ENCODE measurements around the gene CUBN.
A peak's percentile ranks its signal among the peaks of the same experiment; 100 is the strongest.

The CUBN gene

GRCh38 chr10:16965740-16966447, 163.7 kb downstream of the CUBN start:
- CTCF ChIA-PET: interaction anchor here (0.5 to 1.2 kb wide), 5 partner anchors 13 to 786 kb away, joined by 3 to 4 read pairs (median 3); partner anchors contain the start of gene TMEM236
- H3K36me3 ChIP-seq (ENCODE audit: control insufficient read depth in 2 of 2, insufficient read depth in 1 of 2, low read length in 2 of 2): no peaks in the 10 kb centered on the region
- no peaks in the 10 kb centered on the region for H3K9me3 ChIP-seq (ENCODE audit: control insufficient read depth, insufficient read depth, low read depth, low read length)
- no peaks in the 10 kb centered on the region for H3K4me1 ChIP-seq (ENCODE audit: control insufficient read depth, insufficient read depth, low read length)
- H3K4me3 ChIP-seq (ENCODE audit: low read depth, low read length): no peak overlapping the region
- POLR2A ChIA-PET: interaction anchor here (0.7 to 0.8 kb wide), 2 partner anchors 22 to 264 kb away, joined by 3 read pairs; no protein-coding TSS in a partner anchor
- H3K27ac ChIP-seq (ENCODE audit: extremely low read depth, low read depth, low read length): no peak overlapping the region
- TF ChIP-seq BCL6B (tag by site-specific recombination; IDR thresholded peaks at IDR 0.05): no peak
- no peak for TF ChIP-seq ZEB2 (tag by site-specific recombination; IDR thresholded peaks at IDR 0.05)
- TF ChIP-seq ZSCAN16 (tag by site-specific recombination; IDR thresholded peaks at IDR 0.05): no peak
- TF ChIP-seq PRDM1 (tag by site-specific recombination; IDR thresholded peaks at IDR 0.05): no peak
- no peak for TF ChIP-seq GLIS2 (tag by site-specific recombination; IDR thresholded peaks at IDR 0.05)
- TF ChIP-seq ZNF488 (tag by site-specific recombination; IDR thresholded peaks at IDR 0.05): no peak
- TF ChIP-seq ZNF18 (tag by site-specific recombination; IDR thresholded peaks at IDR 0.05): no peak
- TF ChIP-seq GFI1B (tag by site-specific recombination; IDR thresholded peaks at IDR 0.05): no peak
- no peak for TF ChIP-seq ZNF202 (tag by site-specific recombination; IDR thresholded peaks at IDR 0.05; ENCODE audit: borderline replicate concordance)
- no peak for TF ChIP-seq ZBTB8A (tag by site-specific recombination; IDR thresholded peaks at IDR 0.05)
- no peak for TF ChIP-seq KLF7 (tag by site-specific recombination; IDR thresholded peaks at IDR 0.05; ENCODE audit: borderline replicate concordance)
- peak; percentile 41 for TF ChIP-seq OSR2 (tag by site-specific recombination; IDR thresholded peaks at IDR 0.05)
- no peak for TF ChIP-seq ZBTB49 (tag by site-specific recombination; IDR thresholded peaks at IDR 0.05; ENCODE audit: low read depth)
- no peak for TF ChIP-seq ZBTB7A (tag by site-specific recombination; IDR thresholded peaks at IDR 0.05; ENCODE audit: low read depth)
- no peak for TF ChIP-seq BCL11A (tag by site-specific recombination; IDR thresholded peaks at IDR 0.05; ENCODE audit: low read depth)
- 0 out of 2 replicates have a peak, but pooled peaks have one; percentile 19 for TF ChIP-seq PRDM10 (tag by site-specific recombination; IDR thresholded peaks at IDR 0.05)
